PC-9 (cell line): ENCODE results near the gene IKZF1. TPM values are rescaled to one million over a fixed set of nuclear protein-coding genes. Genes with fewer than 3 reads are reported as not detected.

Experiments used
- BruUV-seq: library from RNA; stranded (reverse); fragments of 400-500 nt; replicated peaks from 2 replicates; lab custom pipeline; 2021; lab: Mats Ljungman, UMichigan
- CTCF ChIA-PET: fragments of 300-600 bp; sonication (Branson Sonifier 250); formaldehyde crosslinking; loops from one replicate; lab custom pipeline; 2022; ENCODE audit warnings: antibody characterized with exemption; lab: Charles Lee
- POLR2A ChIA-PET: fragments of 300-600 bp; sonication (Branson Sonifier 250); formaldehyde crosslinking; loops from one replicate; lab custom pipeline; 2022; ENCODE audit warnings: antibody characterized with exemption; ENCODE audit not compliant: unreplicated experiment; lab: Charles Lee
- DNase-seq, 2 experiments: peaks; one replicate each; pipeline versions ENCODE4 v3.0.0 to v3.0.0-alpha.2; 2015 to 2022; ENCODE audit warnings: mixed read lengths in 1 of 2
- H2AFZ ChIP-seq: fragments of 200-600 bp; sonication (generic); 2 replicates; pipeline ENCODE4 v1.8.1; 2017; ENCODE audit warnings: antibody characterized with exemption
- H3F3A ChIP-seq: fragments of 200-600 bp; sonication (generic); 2 replicates; pipeline ENCODE4 v1.8.1; 2017; ENCODE audit warnings: antibody characterized with exemption, mild to moderate bottlenecking, low read depth; ENCODE audit not compliant: insufficient read depth
- H3K27ac ChIP-seq: fragments of 200-600 bp; sonication (generic); 2 replicates; pipeline ENCODE4 v1.6.1; 2016; ENCODE audit warnings: mixed run types
- H3K27me3 ChIP-seq: fragments of 200-600 bp; sonication (generic); 2 replicates; pipeline ENCODE4 v1.6.1; 2016; ENCODE audit warnings: low read depth, mixed run types; ENCODE audit not compliant: insufficient read depth
- H3K36me3 ChIP-seq: fragments of 200-600 bp; sonication (generic); 2 replicates; pipeline ENCODE4 v1.6.1; 2016; ENCODE audit warnings: low read depth, mixed run types
- H3K4me1 ChIP-seq: fragments of 200-600 bp; sonication (generic); replicated peaks from 2 replicates; pipeline ENCODE4 v1.6.1; 2016; ENCODE audit warnings: mixed run types; ENCODE audit not compliant: insufficient read depth
- H3K4me2 ChIP-seq: fragments of 200-600 bp; sonication (generic); 2 replicates; pipeline ENCODE4 v1.6.1; 2017; ENCODE audit warnings: mixed run types
- H3K4me3 ChIP-seq: fragments of 200-600 bp; sonication (generic); 2 replicates; pipeline ENCODE4 v1.6.1; 2016; ENCODE audit warnings: mixed run types
- H3K79me2 ChIP-seq: fragments of 200-600 bp; sonication (generic); 2 replicates; pipeline ENCODE4 v1.6.1; 2017; ENCODE audit warnings: low read depth, mixed run types
- H3K9me2 ChIP-seq: fragments of 200-600 bp; sonication (generic); 2 replicates; pipeline ENCODE4 v1.8.1; 2017; ENCODE audit warnings: mild to moderate bottlenecking; ENCODE audit not compliant: insufficient read depth
- H3K9me3 ChIP-seq: fragments of 200-600 bp; sonication (generic); 2 replicates; pipeline ENCODE4 v1.8.1; 2016; ENCODE audit warnings: low read depth; ENCODE audit not compliant: insufficient read depth
- H4K20me1 ChIP-seq: fragments of 200-600 bp; sonication (generic); 2 replicates; pipeline ENCODE4 v1.8.1; 2017; ENCODE audit not compliant: insufficient read depth
- CTCF ChIP-seq: fragments of 200-600 bp; sonication (generic); conservative IDR thresholded peaks from 2 replicates; pipeline ENCODE4 v1.6.1; 2017; ENCODE audit warnings: mixed run types, antibody characterized with exemption, mild to moderate bottlenecking, moderate library complexity
- EZH2 ChIP-seq: fragments of 200-600 bp; sonication (generic); IDR thresholded peaks from 2 replicates; pipeline ENCODE4 v1.8.0; 2017; ENCODE audit warnings: antibody characterized with exemption, low read depth
- intact Hi-C: fragments of 100-400 bp; cut with micrococcal nuclease; formaldehyde crosslinking; loops from one replicate; pipeline ENCODE4 v1.10.0; 2022; ENCODE audit not compliant: unreplicated experiment
- total RNA-seq: library from RNA; stranded (reverse); gene quantifications from 2 replicates; pipeline ENCODE4 v1.2.3, GENCODE V29; 2021

The IKZF1 gene
- total RNA-seq, 1 experiment from 2014 or later = not detected

- intact Hi-C loops = no loop called here
- Histone ChIP-seq H3K4me2 (no peak overlapping the region), H3F3A (no peaks in the 10 kb centered on the region), H3K4me1 (no peaks in the 10 kb centered on the region), H2AFZ (no peak overlapping the region), H3K36me3 (no peaks in the 10 kb centered on the region), H4K20me1 (no peaks in the 10 kb centered on the region), H3K9me2 (no peaks in the 10 kb centered on the region), H3K27me3 (peaks cover 97% of the 10 kb centered on the region), H3K9me3 (no peaks in the 10 kb centered on the region), H3K4me3 (no peak overlapping the region), H3K79me2 (no peaks in the 10 kb centered on the region), H3K27ac (no peak overlapping the region)
- DNase-seq = no peak
- TF ChIP-seq CTCF (no peak), EZH2 (no peak; the same call in 1 of the 2 replicates)
- POLR2A ChIA-PET = interaction anchor here (0.7 kb wide), 1 partner anchor 12 kb away, joined by 3 read pairs; no protein-coding TSS in a partner anchor
- no TSS peak for BruUV-seq
- CTCF ChIA-PET = no interaction called here
These were observed 45.7 kb downstream of the IKZF1 start for GRCh38 chr7:50349963-50350944.

GRCh38 chr7:50351267-50351666, 46.8 kb downstream of the IKZF1 start:
- no peak for TF ChIP-seq EZH2
- no peak for TF ChIP-seq CTCF
- no peaks in the 10 kb centered on the region for H3K79me2 ChIP-seq
- BruUV-seq = no TSS peak
- no peak overlapping the region for H3K4me2 ChIP-seq
- no peaks in the 10 kb centered on the region for H3K4me1 ChIP-seq
- no peak overlapping the region for H3K4me3 ChIP-seq
- H3K27me3 ChIP-seq = peaks cover 96% of the 10 kb centered on the region
- no peak for DNase-seq
- H3K27ac ChIP-seq = no peak overlapping the region
- intact Hi-C loops = no loop called here
- H3F3A ChIP-seq = no peaks in the 10 kb centered on the region
- POLR2A ChIA-PET = no interaction called here
- H4K20me1 ChIP-seq = no peaks in the 10 kb centered on the region
- CTCF ChIA-PET = no interaction called here
- H3K9me2 ChIP-seq = no peaks in the 10 kb centered on the region
- H2AFZ ChIP-seq = no peak overlapping the region
- no peaks in the 10 kb centered on the region for H3K9me3 ChIP-seq
- H3K36me3 ChIP-seq = no peaks in the 10 kb centered on the region

GRCh38 chr7:50352282-50352681, 47.8 kb downstream of the IKZF1 start:
- CTCF ChIA-PET = no interaction called here
- Histone ChIP-seq H3K27me3 (peaks cover 95% of the 10 kb centered on the region), H3K79me2 (no peaks in the 10 kb centered on the region), H3K9me3 (no peaks in the 10 kb centered on the region), H3K9me2 (no peaks in the 10 kb centered on the region), H3K36me3 (no peaks in the 10 kb centered on the region), H3K4me1 (no peaks in the 10 kb centered on the region), H3K4me2 (no peak overlapping the region), H2AFZ (no peak overlapping the region), H3F3A (no peaks in the 10 kb centered on the region), H3K27ac (no peak overlapping the region), H4K20me1 (no peaks in the 10 kb centered on the region), H3K4me3 (no peak overlapping the region)
- no peak for TF ChIP-seq EZH2
- no peak for TF ChIP-seq CTCF
- intact Hi-C loops = no loop called here
- no TSS peak for BruUV-seq
- POLR2A ChIA-PET = no interaction called here
- DNase-seq = no peak
